H9 (cell line): ENCODE data around the gene RNF180. TPM values are rescaled to one million over a fixed set of nuclear protein-coding genes. Genes with fewer than 3 reads are reported as not detected.

Experiments
- DNase-seq: peaks from one replicate; pipeline ENCODE4 v3.0.0-alpha.2; 2017
- H2AFZ ChIP-seq: one replicate; pipeline ENCODE4 v1.6.1; 2013; ENCODE audit warnings: mild to moderate bottlenecking, low read length, control low read depth, moderate library complexity
- H2AK5ac ChIP-seq: 2 replicates; pipeline ENCODE4 v1.6.1; 2013; ENCODE audit warnings: low read length, control low read depth, mixed read lengths; ENCODE audit not compliant: insufficient read length
- H2BK120ac ChIP-seq: one replicate; pipeline ENCODE4 v1.6.1; 2013; ENCODE audit warnings: low read depth, mild to moderate bottlenecking, low read length, control low read depth, inconsistent platforms; ENCODE audit not compliant: poor library complexity, severe bottlenecking
- H2BK12ac ChIP-seq: 2 replicates; pipeline ENCODE4 v1.6.1; 2013; ENCODE audit warnings: low read length, control low read depth, mixed read lengths, low read depth; ENCODE audit not compliant: insufficient read length
- H2BK15ac ChIP-seq: 2 replicates; pipeline ENCODE4 v1.6.1; 2013; ENCODE audit warnings: low read depth, low read length, control low read depth
- H2BK20ac ChIP-seq: one replicate; pipeline ENCODE4 v1.6.1; 2013; ENCODE audit warnings: low read depth, mild to moderate bottlenecking, low read length, control low read depth, inconsistent platforms; ENCODE audit not compliant: poor library complexity, severe bottlenecking
- H2BK5ac ChIP-seq: 2 replicates; pipeline ENCODE4 v1.6.1; 2013; ENCODE audit warnings: low read length, control low read depth, mixed read lengths; ENCODE audit not compliant: insufficient read length
- H3K14ac ChIP-seq: 2 replicates; pipeline ENCODE4 v1.6.1; 2013; ENCODE audit warnings: low read length, control low read depth; ENCODE audit not compliant: insufficient read depth
- H3K18ac ChIP-seq: 2 replicates; pipeline ENCODE4 v1.6.1; 2013; ENCODE audit warnings: low read depth, mild to moderate bottlenecking, mixed read lengths, low read length, control low read depth; ENCODE audit not compliant: insufficient read length
- H3K23ac ChIP-seq: 2 replicates; pipeline ENCODE4 v1.6.1; 2013; ENCODE audit warnings: low read length, control low read depth, mixed read lengths, low read depth; ENCODE audit not compliant: insufficient read length
- H3K23me2 ChIP-seq: 2 replicates; pipeline ENCODE4 v1.6.1; 2013; ENCODE audit warnings: low read depth, mild to moderate bottlenecking, mixed read lengths, low read length, control low read depth; ENCODE audit not compliant: insufficient read length, poor library complexity, severe bottlenecking
- H3K27ac ChIP-seq: 2 replicates; pipeline ENCODE4 v1.5.1; 2013; ENCODE audit warnings: low read length, control low read depth, mixed read lengths, low read depth; ENCODE audit not compliant: insufficient read length
- H3K27me3 ChIP-seq: 2 replicates; pipeline ENCODE4 v1.6.1; 2013; ENCODE audit warnings: low read length, control low read depth, inconsistent platforms; ENCODE audit not compliant: insufficient read depth
- H3K4ac ChIP-seq: 2 replicates; pipeline ENCODE4 v1.6.1; 2013; ENCODE audit warnings: low read depth, mild to moderate bottlenecking, control low read depth, inconsistent platforms, low read length, moderate library complexity
- H3K4me1 ChIP-seq: 2 replicates; pipeline ENCODE4 v1.6.1; 2013; ENCODE audit warnings: low read length, control low read depth, inconsistent platforms; ENCODE audit not compliant: insufficient read depth
- H3K4me2 ChIP-seq: 2 replicates; pipeline ENCODE4 v1.6.1; 2013; ENCODE audit warnings: low read length, control low read depth, mixed read lengths; ENCODE audit not compliant: insufficient read length, insufficient read depth
- H3K56ac ChIP-seq: 2 replicates; pipeline ENCODE4 v1.6.1; 2013; ENCODE audit warnings: low read depth, mild to moderate bottlenecking, mixed read lengths, low read length, control low read depth; ENCODE audit not compliant: insufficient read length
- H3K79me1 ChIP-seq: 2 replicates; pipeline ENCODE4 v1.6.1; 2013; ENCODE audit warnings: low read depth, mild to moderate bottlenecking, moderate library complexity, low read length, control low read depth, inconsistent platforms; ENCODE audit not compliant: insufficient read depth, poor library complexity, severe bottlenecking
- H3K79me2 ChIP-seq: 2 replicates; pipeline ENCODE4 v1.6.1; 2013; ENCODE audit warnings: low read length, control low read depth, inconsistent platforms; ENCODE audit not compliant: insufficient read depth
- H3K9ac ChIP-seq: 2 replicates; pipeline ENCODE4 v1.6.1; 2013; ENCODE audit warnings: low read length, control low read depth, mixed read lengths; ENCODE audit not compliant: insufficient read length; ENCODE audit errors: extremely low read depth
- H3K9me3 ChIP-seq: one replicate; pipeline ENCODE4 v1.6.1; 2013; ENCODE audit warnings: low read depth, low read length, inconsistent platforms; ENCODE audit not compliant: control insufficient read depth
- H3T11ph ChIP-seq: one replicate; pipeline ENCODE4 v1.6.1; 2013; ENCODE audit warnings: mild to moderate bottlenecking, low read length, control low read depth, inconsistent platforms
- H4K20me1 ChIP-seq: one replicate; pipeline ENCODE4 v1.6.1; 2013; ENCODE audit not compliant: control insufficient read depth, insufficient read length, insufficient read depth
- H4K5ac ChIP-seq: 2 replicates; pipeline ENCODE4 v1.6.1; 2013; ENCODE audit warnings: low read depth, mild to moderate bottlenecking, mixed read lengths, low read length, control low read depth; ENCODE audit not compliant: insufficient read length
- H4K8ac ChIP-seq: replicated peaks from 2 replicates; pipeline ENCODE4 v1.6.1; 2013; ENCODE audit warnings: low read length, control low read depth, mixed read lengths, low read depth; ENCODE audit not compliant: insufficient read length
- H4K91ac ChIP-seq: 2 replicates; pipeline ENCODE4 v1.6.1; 2013; ENCODE audit warnings: low read depth, mild to moderate bottlenecking, moderate library complexity, mixed read lengths, low read length, control low read depth; ENCODE audit not compliant: insufficient read length
- H3K27ac Mint-ChIP-seq, 3 experiments: 2 replicates in 2 of 3; 3 replicates in 1 of 3; pipeline ENCODE4 v1.8.0; 2020 to 2021; ENCODE audit warnings: mixed read lengths in 3 of 3, mild to moderate bottlenecking in 1 of 3, moderate library complexity in 1 of 3
- H3K27me3 Mint-ChIP-seq: 2 replicates; pipeline ENCODE4 v1.8.0; 2021; ENCODE audit warnings: low read depth, mild to moderate bottlenecking, moderate library complexity, mixed read lengths
- H3K36me3 Mint-ChIP-seq, 3 experiments: 2 replicates in 2 of 3; 3 replicates in 1 of 3; pipeline ENCODE4 v1.8.0; 2020 to 2021; ENCODE audit warnings: low read depth in 3 of 3, mixed read lengths in 3 of 3; ENCODE audit not compliant: insufficient read depth in 1 of 3
- H3K4me1 Mint-ChIP-seq, 2 experiments: 2 replicates each; pipeline ENCODE4 v1.8.0; 2020; ENCODE audit warnings: mixed read lengths in 2 of 2
- H3K4me3 Mint-ChIP-seq, 2 experiments: 2 replicates in 1 of 2; 3 replicates in 1 of 2; pipeline ENCODE4 v1.8.0; 2020 to 2021; ENCODE audit warnings: mild to moderate bottlenecking in 2 of 2, mixed read lengths in 2 of 2, moderate library complexity in 1 of 2
- H3K9me3 Mint-ChIP-seq, 2 experiments: 2 replicates in 1 of 2; 3 replicates in 1 of 2; pipeline ENCODE4 v1.8.0; 2020; ENCODE audit warnings: mild to moderate bottlenecking in 2 of 2, mixed read lengths in 2 of 2, moderate library complexity in 1 of 2
- CTCF ChIP-seq: fragments of 200-600 bp; sonication (generic); conservative IDR thresholded peaks from 3 replicates; pipeline ENCODE4 v1.8.0; 2021; ENCODE audit warnings: antibody characterized with exemption, mild to moderate bottlenecking
- WGBS: extraction: QIAGEN DNeasy Blood & Tissue Kit; methylation state at CpG from one replicate; pipeline ENCODE4 v1.1.7; 2013; ENCODE audit warnings: missing lambda C conversion rate, low lambda C conversion rate, mixed read lengths; ENCODE audit not compliant: insufficient read length; ENCODE audit errors: extremely low coverage; 5-methylcytosine and 5-hydroxymethylcytosine counted together
- total RNA-seq: library from RNA; stranded (reverse); gene quantifications from 2 replicates; pipeline ENCODE4 v1.2.1, GENCODE V29; 2021

RNF180 gene
- total RNA-seq, 1 experiment from 2014 or later, result 2.5 TPM

- no peaks in the 10 kb centered on the region for H3K4me1 ChIP-seq
- no peak overlapping the region for H2BK15ac ChIP-seq
- Mint-ChIP-seq H3K4me3 (no peak overlapping the region), H3K27ac (no peak overlapping the region), H3K4me1 (peaks cover 0 to 5% of the 10 kb centered on the region in 2 experiments; a peak in 1 of 4 replicates), H3K36me3 (no peaks in the 10 kb centered on the region), H3K27me3 (no peaks in the 10 kb centered on the region), H3K9me3 (no peaks in the 10 kb centered on the region)
- no peak overlapping the region for H2AFZ ChIP-seq
- H3K18ac ChIP-seq, result no peak overlapping the region
- no peaks in the 10 kb centered on the region for H3K9me3 ChIP-seq
- no peak overlapping the region for H2AK5ac ChIP-seq
- H3K14ac ChIP-seq, result no peak overlapping the region
- no peaks in the 10 kb centered on the region for H3K79me2 ChIP-seq
- no peak overlapping the region for H3K56ac ChIP-seq
- no CpG with 5 or more reads among the region's 2 CpGs for WGBS
- H3K9ac ChIP-seq, result no peak overlapping the region
- H3K23me2 ChIP-seq, result no peaks in the 10 kb centered on the region
- H3K79me1 ChIP-seq, result no peaks in the 10 kb centered on the region
- no peak overlapping the region for H4K8ac ChIP-seq
- H2BK5ac ChIP-seq, result no peak overlapping the region
- no peak overlapping the region for H3K4me2 ChIP-seq
- no peaks in the 10 kb centered on the region for H3K27me3 ChIP-seq
- no peak overlapping the region for H4K91ac ChIP-seq
- TF ChIP-seq CTCF, result no peak
- no peak overlapping the region for H3K4ac ChIP-seq
- no peak overlapping the region for H2BK12ac ChIP-seq
- no peak overlapping the region for H2BK20ac ChIP-seq
- H4K5ac ChIP-seq, result no peak overlapping the region
- H4K20me1 ChIP-seq, result no peaks in the 10 kb centered on the region
- no peak overlapping the region for H3K27ac ChIP-seq
- no peak overlapping the region for H3K23ac ChIP-seq
- H3T11ph ChIP-seq, result no peak overlapping the region
- no peak overlapping the region for H2BK120ac ChIP-seq
- no peak for DNase-seq
Observed at GRCh38 chr5:64213011-64213410, 47.4 kb downstream of the RNF180 start.
